Keratinocyte (primary cell): Measurements from ENCODE around the gene SLC25A40. TPM values are rescaled to one million over a fixed set of nuclear protein-coding genes. Genes with fewer than 3 reads are reported as not detected.

Experiments
- DNase-seq: peaks from one replicate; pipeline ENCODE4 v3.0.0-alpha.2; 2011; ENCODE audit warnings: low read depth, missing footprints, low spot score
- FAIRE-seq: peaks from 2 replicates; lab custom pipeline; 2011; peaks lifted over from hg19 to GRCh38; lab: Jason Lieb, UNC
- H2AFZ ChIP-seq: 2 replicates; pipeline ENCODE4 v1.6.0; 2012; ENCODE audit warnings: low read length, control low read depth, inconsistent platforms; ENCODE audit not compliant: control insufficient read depth
- H3K27ac ChIP-seq: 2 replicates; pipeline ENCODE4 v1.5.1; 2011; ENCODE audit warnings: low read length; ENCODE audit not compliant: control insufficient read depth, insufficient read depth
- H3K27me3 ChIP-seq: 3 replicates; pipeline ENCODE4 v1.6.0; 2011; ENCODE audit warnings: low read length; ENCODE audit not compliant: control insufficient read depth, insufficient read depth; ENCODE audit errors: extremely low read depth
- H3K36me3 ChIP-seq, 2 experiments: 2 replicates in 1 of 2; 3 replicates in 1 of 2; pipeline ENCODE4 v1.5.1; 2011; ENCODE audit warnings: low read length in 2 of 2, mild to moderate bottlenecking in 1 of 2; ENCODE audit not compliant: control insufficient read depth in 2 of 2, insufficient read depth in 2 of 2; ENCODE audit errors: extremely low read depth in 1 of 2
- H3K4me1 ChIP-seq: 3 replicates; pipeline ENCODE4 v1.5.1; 2011; ENCODE audit warnings: low read length; ENCODE audit not compliant: control insufficient read depth, insufficient read depth; ENCODE audit errors: extremely low read depth
- H3K4me2 ChIP-seq: 3 replicates; pipeline ENCODE4 v1.6.0; 2011; ENCODE audit warnings: low read depth, low read length; ENCODE audit not compliant: control insufficient read depth, insufficient read depth; ENCODE audit errors: extremely low read depth
- H3K4me3 ChIP-seq, 3 experiments: fragments of 200-600 bp in 1 of 3; sonication (generic) in 1 of 3; 2 replicates in 2 of 3; 3 replicates in 1 of 3; pipeline ENCODE4 v1.5.1; 2011 to 2016; ENCODE audit warnings: low read length in 3 of 3, mild to moderate bottlenecking in 3 of 3, control low read depth in 2 of 3, inconsistent platforms in 1 of 3, low read depth in 1 of 3, mixed read lengths in 1 of 3, mixed run types in 1 of 3, moderate library complexity in 1 of 3; ENCODE audit not compliant: control insufficient read depth in 2 of 3, insufficient read depth in 2 of 3; ENCODE audit errors: extremely low read depth in 1 of 3
- H3K79me2 ChIP-seq: 2 replicates; pipeline ENCODE4 v1.6.0; 2012; ENCODE audit warnings: low read length; ENCODE audit not compliant: control insufficient read depth, insufficient read depth
- H3K9ac ChIP-seq: 3 replicates; pipeline ENCODE4 v1.6.0; 2011; ENCODE audit warnings: low read length; ENCODE audit not compliant: control insufficient read depth, insufficient read depth; ENCODE audit errors: extremely low read depth
- H3K9me1 ChIP-seq: 3 replicates; pipeline ENCODE4 v1.6.0; 2011; ENCODE audit warnings: low read length; ENCODE audit not compliant: control insufficient read depth, insufficient read depth; ENCODE audit errors: extremely low read depth
- H3K9me3 ChIP-seq: 2 replicates; pipeline ENCODE4 v1.5.1; 2012; ENCODE audit warnings: low read depth, low read length; ENCODE audit not compliant: control insufficient read depth
- H4K20me1 ChIP-seq: 3 replicates; pipeline ENCODE4 v1.6.0; 2011; ENCODE audit warnings: low read length; ENCODE audit not compliant: control insufficient read depth, insufficient read depth; ENCODE audit errors: extremely low read depth
- EZH2 ChIP-seq: IDR thresholded peaks from one replicate; pipeline ENCODE4 v1.6.1; 2012; ENCODE audit warnings: inconsistent platforms, mild to moderate bottlenecking, low read length, moderate library complexity
- dilution Hi-C: fragments of 300-500 bp; cut with MboI; formaldehyde crosslinking; loops from one replicate; pipeline ENCODE4 v1.7.0; 2020; ENCODE audit warnings: low sequenced_read_pairs; ENCODE audit not compliant: extremely low pct_ligation_motif_present
- polyA plus RNA-seq, 5 experiments: library from polyadenylated mRNA; depleted of rRNA in 3 of 5; stranded (reverse) in 3 of 5; stranded (forward) in 1 of 5; unstranded in 1 of 5; fragments of >200 nt; gene quantifications; 1 replicate in 1 of 5; 2 replicates in 3 of 5; 3 replicates in 1 of 5; pipeline versions ENCODE4 v1.2.1 to v1.2.3, GENCODE V29; 2011 to 2012; ENCODE audit warnings: missing spikeins in 2 of 5, low read depth in 1 of 5, low replicate concordance in 1 of 5
- TF ChIP-seq, protein P1 (sequence below), 3 experiments: IDR thresholded peaks in 1 of 3; conservative IDR thresholded peaks in 1 of 3; optimal IDR thresholded peaks in 1 of 3; 2 replicates in 2 of 3; 3 replicates in 1 of 3; pipeline versions ENCODE3 to v1.5.1; 2011; ENCODE audit warnings: low read length in 3 of 3, mild to moderate bottlenecking in 3 of 3, moderate library complexity in 2 of 3, control low read depth in 1 of 3, inconsistent platforms in 1 of 3; ENCODE audit not compliant: insufficient read depth in 2 of 3; ENCODE audit errors: extremely low read depth in 1 of 3

SLC25A40 gene
- polyA plus RNA-seq, 1 donor (not counting 4 experiments of a cell fraction or from before 2014, with no cell fraction given), result 8.3 TPM

DNA sequence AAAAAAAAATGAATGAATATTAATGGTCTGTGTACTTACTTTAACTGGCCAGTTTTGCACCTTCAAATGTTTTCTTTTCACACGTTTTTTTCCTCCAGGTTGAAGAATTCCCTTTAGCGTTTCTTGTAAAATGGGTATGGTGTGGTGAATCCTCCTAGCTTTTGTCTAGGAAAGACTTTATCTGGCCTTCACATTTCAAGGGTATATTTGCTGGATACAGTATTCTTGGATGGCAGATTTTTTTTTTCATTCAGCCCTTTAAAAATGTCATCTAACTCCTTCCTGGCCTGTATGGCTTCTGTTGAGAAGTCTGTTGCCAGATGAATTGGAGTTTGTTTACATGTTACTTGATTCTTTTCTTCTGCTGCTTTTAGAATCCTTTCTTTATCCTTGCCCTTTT is 10.1 kb downstream of the SLC25A40 start:
- Histone ChIP-seq H4K20me1 (no peaks in the 10 kb centered on the region), H3K36me3 (peaks cover 1 to 4% of the 10 kb centered on the region in 2 experiments), H3K4me3 (no peak overlapping the region), H3K9me1 (no peaks in the 10 kb centered on the region), H3K27me3 (no peaks in the 10 kb centered on the region), H3K79me2 (peaks cover 10% of the 10 kb centered on the region), H3K4me2 (no peak overlapping the region), H3K4me1 (no peaks in the 10 kb centered on the region), H3K27ac (no peak overlapping the region), H3K9me3 (peaks cover 4% of the 10 kb centered on the region), H3K9ac (no peak overlapping the region), H2AFZ (no peak overlapping the region)
- dilution Hi-C loops, result no loop called here
- FAIRE-seq, result no peak
- no peak for TF ChIP-seq EZH2
- TF ChIP-seq, protein P1, sequence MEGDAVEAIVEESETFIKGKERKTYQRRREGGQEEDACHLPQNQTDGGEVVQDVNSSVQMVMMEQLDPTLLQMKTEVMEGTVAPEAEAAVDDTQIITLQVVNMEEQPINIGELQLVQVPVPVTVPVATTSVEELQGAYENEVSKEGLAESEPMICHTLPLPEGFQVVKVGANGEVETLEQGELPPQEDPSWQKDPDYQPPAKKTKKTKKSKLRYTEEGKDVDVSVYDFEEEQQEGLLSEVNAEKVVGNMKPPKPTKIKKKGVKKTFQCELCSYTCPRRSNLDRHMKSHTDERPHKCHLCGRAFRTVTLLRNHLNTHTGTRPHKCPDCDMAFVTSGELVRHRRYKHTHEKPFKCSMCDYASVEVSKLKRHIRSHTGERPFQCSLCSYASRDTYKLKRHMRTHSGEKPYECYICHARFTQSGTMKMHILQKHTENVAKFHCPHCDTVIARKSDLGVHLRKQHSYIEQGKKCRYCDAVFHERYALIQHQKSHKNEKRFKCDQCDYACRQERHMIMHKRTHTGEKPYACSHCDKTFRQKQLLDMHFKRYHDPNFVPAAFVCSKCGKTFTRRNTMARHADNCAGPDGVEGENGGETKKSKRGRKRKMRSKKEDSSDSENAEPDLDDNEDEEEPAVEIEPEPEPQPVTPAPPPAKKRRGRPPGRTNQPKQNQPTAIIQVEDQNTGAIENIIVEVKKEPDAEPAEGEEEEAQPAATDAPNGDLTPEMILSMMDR (optimal IDR thresholded peaks at IDR 0.05 in 1 of 3, IDR thresholded peaks at IDR 0.05 in 1 of 3, conservative IDR thresholded peaks at IDR 0.05 in 1 of 3; ENCODE audit: extremely low read depth in 1 of 3, insufficient read depth in 2 of 3, low read length in 3 of 3), result no peak
- DNase-seq, result no peak

DNA sequence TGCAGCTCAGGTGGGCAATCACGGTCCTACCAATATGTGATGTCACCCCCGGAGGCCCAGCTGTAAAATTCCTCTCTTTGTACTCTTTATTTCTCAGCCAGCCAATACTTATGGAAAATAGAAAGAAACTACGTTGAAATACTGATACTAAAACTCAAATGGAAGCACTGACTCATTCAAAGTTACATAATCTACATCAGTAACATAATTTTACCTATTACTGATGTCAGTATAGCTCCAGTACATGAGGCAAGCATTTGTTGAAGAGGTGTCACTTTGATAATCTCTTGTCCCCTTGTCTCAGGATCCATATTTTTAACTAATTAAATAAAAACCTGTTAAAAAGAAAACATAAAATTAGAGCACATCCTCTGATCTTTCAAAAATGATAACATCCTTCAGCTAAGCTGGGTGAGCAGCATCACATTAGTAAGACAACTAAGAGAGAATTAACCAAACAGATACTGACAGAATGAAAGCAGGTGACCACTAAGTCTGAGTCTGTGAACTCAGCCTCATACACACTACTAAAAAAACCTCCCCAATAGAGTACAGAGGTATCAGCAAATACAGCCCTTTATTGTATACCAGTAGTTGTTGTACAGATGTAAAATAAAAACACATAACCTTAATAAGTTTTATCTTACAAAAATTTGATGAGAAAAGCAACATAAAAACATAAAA is 17.6 kb downstream of the SLC25A40 start:
- Histone ChIP-seq H4K20me1 (no peaks in the 10 kb centered on the region), H3K27me3 (no peaks in the 10 kb centered on the region)

More for the DNA sequence above, 17.6 kb downstream of the SLC25A40 start:
- H3K9me1 ChIP-seq, result no peaks in the 10 kb centered on the region
- no peaks in the 10 kb centered on the region for H3K79me2 ChIP-seq
- TF ChIP-seq, protein P1 (optimal IDR thresholded peaks at IDR 0.05 in 1 of 3, IDR thresholded peaks at IDR 0.05 in 1 of 3, conservative IDR thresholded peaks at IDR 0.05 in 1 of 3; ENCODE audit: extremely low read depth in 1 of 3, insufficient read depth in 2 of 3, low read length in 3 of 3), result no peak
- no peak for TF ChIP-seq EZH2
- H3K4me1 ChIP-seq, result no peaks in the 10 kb centered on the region
- H3K9me3 ChIP-seq, result no peaks in the 10 kb centered on the region
- no peaks in the 10 kb centered on the region for H3K36me3 ChIP-seq
- no peak overlapping the region for H2AFZ ChIP-seq
- no peak overlapping the region for H3K9ac ChIP-seq
- H3K4me3 ChIP-seq, result no peak overlapping the region
- no peak overlapping the region for H3K4me2 ChIP-seq
- no peak overlapping the region for H3K27ac ChIP-seq
- DNase-seq (no peak), FAIRE-seq (no peak)
- dilution Hi-C loops, result no loop called here
